Fibroblast of villous mesenchyme (primary cell): ENCODE measurements around the gene BCAT1. TPM values are rescaled to one million over a fixed set of nuclear protein-coding genes. Genes with fewer than 3 reads are reported as not detected.

ENCODE experiments used
- DNase-seq: peaks from one replicate; pipeline ENCODE4 v3.0.0-alpha.2; 2010; ENCODE audit warnings: low read depth
- H3K4me3 ChIP-seq: 2 replicates; pipeline ENCODE4 v1.5.1; 2011; ENCODE audit warnings: low read depth, mild to moderate bottlenecking, low read length
- CTCF ChIP-seq: IDR thresholded peaks from 2 replicates; pipeline ENCODE4 v1.5.1; 2012; ENCODE audit warnings: low read depth, mild to moderate bottlenecking, low read length; ENCODE audit not compliant: insufficient read depth
- total RNA-seq: library from RNA; depleted of rRNA; stranded (reverse); fragments of >200 nt; gene quantifications from 2 replicates; pipeline ENCODE4 v1.2.3, GENCODE V29; 2012

BCAT1 gene
- total RNA-seq, 1 donor, result 199 TPM

GRCh38 chr12:24890048-24890803 lies 58.7 kb downstream of the BCAT1 start:
- no peak for TF ChIP-seq CTCF
- no peak overlapping the region for H3K4me3 ChIP-seq
- no peak for DNase-seq

GRCh38 chr12:24889411-24889810 lies 59.5 kb downstream of the BCAT1 start:
- DNase-seq, result no peak
- TF ChIP-seq CTCF, result no peak
- no peak overlapping the region for H3K4me3 ChIP-seq

GRCh38 chr12:24888813-24889212 lies 60.1 kb downstream of the BCAT1 start:
- no peak for DNase-seq
- no peak for TF ChIP-seq CTCF
- H3K4me3 ChIP-seq, result no peak overlapping the region

- TF ChIP-seq CTCF, result no peak
- no peak overlapping the region for H3K4me3 ChIP-seq
- no peak for DNase-seq
These were observed 64.0 kb downstream of the BCAT1 start for GRCh38 chr12:24884911-24885310.

- no peak for DNase-seq
- TF ChIP-seq CTCF, result no peak
These were observed 67.1 kb downstream of the BCAT1 start for GRCh38 chr12:24881724-24882371.

GRCh38 chr12:24881227-24881626 lies 67.7 kb downstream of the BCAT1 start:
- H3K4me3 ChIP-seq, result no peak overlapping the region
- no peak for DNase-seq
- no peak for TF ChIP-seq CTCF

More at GRCh38 chr12:24881724-24882371, 67.1 kb downstream of the BCAT1 start:
- H3K4me3 ChIP-seq, result no peak overlapping the region
